A549 (cell line): ENCODE data around the gene KCNH6. TPM values are rescaled to one million over a fixed set of nuclear protein-coding genes. Genes with fewer than 3 reads are reported as not detected.
A peak's percentile ranks its signal among the peaks of the same experiment; 100 is the strongest.

Experiments
- ATAC-seq, 2 experiments: fragments of 200-7000 bp in 1 of 2; fragments of >200 bp in 1 of 2; cut with Nextera tagmentation in 1 of 2; cut with Tn5 transposase in 1 of 2; 3 replicates each; pipeline versions ENCODE4 v1.8.0 to v1.9.1; 2018 to 2020; ENCODE audit warnings: mild to moderate bottlenecking in 1 of 2, moderate library complexity in 1 of 2
- CTCF ChIA-PET: fragments of 300-600 bp; sonication (Branson Sonifier 250); formaldehyde crosslinking; extraction: SDS; loops from one replicate; lab custom pipeline; 2021; ENCODE audit warnings: antibody characterized with exemption, inconsistent platforms; lab: Yijun Ruan, JAX
- POLR2A ChIA-PET: fragments of 350-600 bp; formaldehyde crosslinking; extraction: SDS; loops from one replicate; lab custom pipeline; 2021; ENCODE audit warnings: antibody characterized with exemption, inconsistent platforms; lab: Yijun Ruan, JAX
- DNase-seq, 2 experiments: peaks; one replicate each; pipeline versions ENCODE4 v3.0.0 to v3.0.0-alpha.2; 2011 to 2016; ENCODE audit warnings: low read depth in 1 of 2, low spot score in 1 of 2
- FAIRE-seq: peaks from 2 replicates; lab custom pipeline; 2011; peaks lifted over from hg19 to GRCh38; lab: Jason Lieb, UNC
- H3K27ac ChIP-seq, 2 experiments: fragments of >200 bp; sonication (Bioruptor Twin); formaldehyde crosslinking; 3 replicates each; pipeline ENCODE4 v1.5.1; 2016 to 2017
- H3K4me1 ChIP-seq: fragments of >200 bp; sonication (Bioruptor Twin); formaldehyde crosslinking; 3 replicates; pipeline ENCODE4 v1.6.1; 2016
- H3K4me2 ChIP-seq: fragments of >200 bp; sonication (Bioruptor Twin); formaldehyde crosslinking; 3 replicates; pipeline ENCODE4 v1.6.1; 2016
- H3K4me3 ChIP-seq: fragments of >200 bp; sonication (Bioruptor Twin); formaldehyde crosslinking; 3 replicates; pipeline ENCODE4 v1.5.1; 2016
- H3K9me3 ChIP-seq: fragments of >200 bp; sonication (Bioruptor Twin); formaldehyde crosslinking; 3 replicates; pipeline ENCODE4 v1.6.1; 2016
- BHLHE40 ChIP-seq: IDR thresholded peaks from 2 replicates; pipeline ENCODE4 v1.6.1; 2012; ENCODE audit warnings: low read depth, low read length, inconsistent platforms
- CBX2 ChIP-seq: fragments of 200-600 bp; sonication (generic); IDR thresholded peaks from 2 replicates; pipeline ENCODE4 v1.6.1; 2016; ENCODE audit warnings: low read depth, mild to moderate bottlenecking, borderline replicate concordance
- CHD2 ChIP-seq: fragments of 150-350 bp; IDR thresholded peaks from 2 replicates; pipeline ENCODE4 v1.6.1; 2014; ENCODE audit warnings: low read length; ENCODE audit not compliant: partially characterized antibody
- FOSL2 ChIP-seq, 2 experiments: fragments of 450-650 bp in 1 of 2; fragments of >200 bp in 1 of 2; sonication (Bioruptor Twin) in 1 of 2; formaldehyde crosslinking; IDR thresholded peaks; 2 replicates each; pipeline versions ENCODE4 v1.5.0 to v1.6.1; 2016 to 2020; ENCODE audit warnings: mild to moderate bottlenecking in 1 of 2, moderate library complexity in 1 of 2
- HOXA7 ChIP-seq: fragments of 250-450 bp; sonication (Bioruptor Pico); IDR thresholded peaks from 2 replicates; pipeline ENCODE4 v1.5.0; 2020; ENCODE audit warnings: mild to moderate bottlenecking, moderate library complexity
- HOXB5 ChIP-seq: fragments of 250-450 bp; sonication (Bioruptor Pico); IDR thresholded peaks from 2 replicates; pipeline ENCODE4 v1.5.0; 2020; ENCODE audit warnings: mild to moderate bottlenecking, moderate library complexity
- RARB ChIP-seq: fragments of 250-450 bp; sonication (Bioruptor Pico); IDR thresholded peaks from 2 replicates; pipeline ENCODE4 v1.8.0; 2021; ENCODE audit warnings: mild to moderate bottlenecking, moderate library complexity
- REST ChIP-seq: fragments of 200-600 bp; sonication (generic); IDR thresholded peaks from 2 replicates; pipeline ENCODE4 v1.6.1; 2016; ENCODE audit warnings: antibody characterized with exemption, mild to moderate bottlenecking, moderate library complexity
- RNF2 ChIP-seq: fragments of 200-600 bp; sonication (generic); IDR thresholded peaks from 2 replicates; pipeline ENCODE4 v1.6.1; 2016; ENCODE audit warnings: low read depth, mild to moderate bottlenecking, antibody characterized with exemption, moderate library complexity, borderline replicate concordance
- ZFP36 ChIP-seq: fragments of 450-650 bp; IDR thresholded peaks from 2 replicates; pipeline ENCODE4 v1.6.1; 2014; ENCODE audit warnings: borderline replicate concordance; ENCODE audit not compliant: partially characterized antibody
- WGBS: methylation state at CpG from one replicate; pipeline ENCODE4 v1.1.6; 2017; ENCODE audit errors: missing lambda C conversion rate; 5-methylcytosine and 5-hydroxymethylcytosine counted together
- polyA minus RNA-seq: library from RNA; depleted of rRNA, polyadenylated mRNA; stranded (reverse); fragments of >200 nt; gene quantifications from 2 replicates; pipeline ENCODE4 v1.2.3, GENCODE V29; 2011; rRNA and poly(A)+ RNA removed
- polyA plus RNA-seq, 4 experiments: library from polyadenylated mRNA; depleted of rRNA in 3 of 4; stranded (reverse); fragments of >200 nt; fragmentation: RNase III in 1 of 4; extraction: RNeasy Plus Mini Kit Qiagen cat#74134 plus additional on column Dnase treatment in 1 of 4; gene quantifications; 2 replicates in 3 of 4; 3 replicates in 1 of 4; pipeline ENCODE4 v1.2.3, GENCODE V29; 2011 to 2017

Gene KCNH6, protein sequence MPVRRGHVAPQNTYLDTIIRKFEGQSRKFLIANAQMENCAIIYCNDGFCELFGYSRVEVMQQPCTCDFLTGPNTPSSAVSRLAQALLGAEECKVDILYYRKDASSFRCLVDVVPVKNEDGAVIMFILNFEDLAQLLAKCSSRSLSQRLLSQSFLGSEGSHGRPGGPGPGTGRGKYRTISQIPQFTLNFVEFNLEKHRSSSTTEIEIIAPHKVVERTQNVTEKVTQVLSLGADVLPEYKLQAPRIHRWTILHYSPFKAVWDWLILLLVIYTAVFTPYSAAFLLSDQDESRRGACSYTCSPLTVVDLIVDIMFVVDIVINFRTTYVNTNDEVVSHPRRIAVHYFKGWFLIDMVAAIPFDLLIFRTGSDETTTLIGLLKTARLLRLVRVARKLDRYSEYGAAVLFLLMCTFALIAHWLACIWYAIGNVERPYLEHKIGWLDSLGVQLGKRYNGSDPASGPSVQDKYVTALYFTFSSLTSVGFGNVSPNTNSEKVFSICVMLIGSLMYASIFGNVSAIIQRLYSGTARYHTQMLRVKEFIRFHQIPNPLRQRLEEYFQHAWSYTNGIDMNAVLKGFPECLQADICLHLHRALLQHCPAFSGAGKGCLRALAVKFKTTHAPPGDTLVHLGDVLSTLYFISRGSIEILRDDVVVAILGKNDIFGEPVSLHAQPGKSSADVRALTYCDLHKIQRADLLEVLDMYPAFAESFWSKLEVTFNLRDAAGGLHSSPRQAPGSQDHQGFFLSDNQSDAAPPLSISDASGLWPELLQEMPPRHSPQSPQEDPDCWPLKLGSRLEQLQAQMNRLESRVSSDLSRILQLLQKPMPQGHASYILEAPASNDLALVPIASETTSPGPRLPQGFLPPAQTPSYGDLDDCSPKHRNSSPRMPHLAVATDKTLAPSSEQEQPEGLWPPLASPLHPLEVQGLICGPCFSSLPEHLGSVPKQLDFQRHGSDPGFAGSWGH
- polyA plus RNA-seq (2011; rRNA removed) (not detected in 2 replicates), polyA plus RNA-seq (2017; fragmentation: RNase III; extraction: RNeasy Plus Mini Kit Qiagen cat#74134 plus additional on column Dnase treatment) (not detected in 3 replicates), polyA minus RNA-seq (not detected in 2 replicates)
- polyA plus RNA-seq (2012; cell fraction: cytosol; rRNA removed), result not detected in 2 replicates
- polyA plus RNA-seq (2012; cell fraction: nucleus; rRNA removed), result 0.01 TPM in 1 of 2 replicates, not detected in the other

DNA sequence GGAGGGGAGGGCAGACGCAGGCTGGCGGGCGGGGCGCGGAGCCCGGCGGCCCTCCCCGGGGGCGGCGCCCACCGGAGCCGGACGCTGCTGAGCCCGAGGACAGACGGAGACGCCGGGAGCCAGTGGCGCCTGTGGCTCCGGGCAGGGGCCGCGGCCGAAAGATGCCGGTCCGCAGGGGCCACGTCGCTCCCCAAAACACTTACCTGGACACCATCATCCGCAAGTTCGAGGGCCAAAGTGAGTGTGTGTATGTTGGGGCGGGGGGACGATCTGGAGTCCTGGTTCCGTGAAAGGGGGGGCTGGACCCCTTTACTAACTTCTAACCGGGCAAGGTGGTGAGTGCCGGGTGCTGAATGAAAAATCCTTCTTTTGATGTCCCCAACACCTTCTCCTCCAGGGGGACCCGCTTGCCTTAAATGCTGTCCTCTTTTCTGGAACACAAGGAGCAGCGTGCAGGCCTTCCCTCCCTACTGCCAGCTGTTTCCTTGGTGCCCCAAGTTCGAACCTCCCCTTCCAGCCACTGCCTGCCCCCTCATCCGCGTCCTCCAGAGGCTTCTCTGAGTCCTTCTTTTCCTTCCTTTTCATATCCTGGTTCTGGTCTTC lies at the start of gene KCNH6:
KCNH6 (plus strand) TSS at position 106 of the 603 bp plus-strand sequence; CDS start at position 162, 56 bp downstream.
- no peak for FAIRE-seq
- no peak for DNase-seq
- TF ChIP-seq RNF2 (no peak), REST (peak; percentile 64; the same call in 1 of the 2 replicates)
- ChIA-PET CTCF (interaction anchor here (2.8 kb wide), 1 partner anchor 9 kb away, joined by 8 read pairs; no protein-coding TSS in a partner anchor), POLR2A (interaction anchor here (0.5 to 0.7 kb wide), 2 partner anchors 26 to 320 kb away, joined by 3 to 4 read pairs; no protein-coding TSS in a partner anchor)
- peaks cover 11% of the 10 kb centered on the region for H3K4me1 ChIP-seq
- peak within 1 kb of the TSS; percentile 82 for H3K4me2 ChIP-seq
- no peaks in the 10 kb centered on the region for H3K9me3 ChIP-seq
- H3K27ac ChIP-seq, result no peak within 1 kb of the TSS
- WGBS, result 19% methylated on average over 23 of the region's 38 CpGs
- H3K4me3 ChIP-seq, result peak within 1 kb of the TSS; percentile 30
- peak; percentile 19 to 46; a peak in 5 of 6 replicates for ATAC-seq

GRCh38 chr17:63474174-63474573 lies 49.0 kb upstream of the KCNH6 start:
- DNase-seq (no peak), FAIRE-seq (no peak), ATAC-seq (no peak)
- TF ChIP-seq RARB (CRISPR knock-in tag) (no peak), HOXB5 (CRISPR knock-in tag) (no peak), FOSL2 (IDR thresholded peaks at IDR 0.05) (no peak), FOSL2 (CRISPR knock-in tag; IDR thresholded peaks at IDR 0.05) (no peak), BHLHE40 (no peak), REST (no peak), HOXA7 (CRISPR knock-in tag) (no peak), CHD2 (no peak), ZFP36 (no peak), CBX2 (no peak)
- ChIA-PET CTCF (interaction anchor here (1.2 to 13.8 kb wide), 2 partner anchors 35 to 48 kb away, joined by 3 to 347 read pairs; partner anchors contain the start of gene CYB561), POLR2A (no interaction called here)
- Histone ChIP-seq H3K9me3 (no peaks in the 10 kb centered on the region), H3K4me3 (no peak overlapping the region), H3K4me2 (no peak overlapping the region), H3K4me1 (peaks cover 13% of the 10 kb centered on the region), H3K27ac (no peak overlapping the region)
- 25% methylated on average over 3 of the region's 3 CpGs for WGBS
